Measurements from ENCODE around the gene MARCHF2.

Gene MARCHF2

DNA sequence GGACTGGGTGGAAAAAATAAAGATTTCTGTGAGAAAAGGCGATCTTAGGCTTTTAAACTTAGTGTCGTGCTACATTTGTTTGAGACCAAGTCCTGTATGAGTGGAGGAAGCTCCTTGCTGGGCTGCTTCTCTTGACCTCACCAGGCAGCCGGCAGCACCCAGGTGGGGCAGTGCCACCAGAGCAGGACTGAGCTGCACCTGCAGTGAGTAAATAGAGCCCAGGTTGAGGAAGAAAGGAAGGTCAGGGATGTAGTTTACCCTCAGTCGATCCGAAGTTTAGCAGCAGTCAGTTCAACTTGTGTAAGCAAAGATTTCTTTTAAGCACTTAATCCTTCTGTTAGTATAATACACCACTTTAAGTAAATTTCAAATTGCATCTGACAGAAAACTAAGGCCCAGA lies 45.3 kb downstream of the MARCHF2 start:
- peaks cover 11% of the 10 kb centered on the region; the same call in 1 of the 2 replicates for H3K36me3 ChIP-seq (replicated peaks; ENCODE audit: insufficient read depth, low read length)
- H3K9me2 ChIP-seq (replicated peaks; ENCODE audit: insufficient read depth, low read length) = no peaks in the 10 kb centered on the region
- DNase-seq = no peak
- no peaks in the 10 kb centered on the region for H3K9me3 ChIP-seq (replicated peaks; ENCODE audit: insufficient read depth, low read length)
- H3K27me3 ChIP-seq (replicated peaks; ENCODE audit: insufficient read depth, low read length) = no peaks in the 10 kb centered on the region
- H3K79me2 ChIP-seq (ENCODE audit: low read length) = peaks cover 100% of the 10 kb centered on the region
- no peak overlapping the region for H3K4me3 ChIP-seq (ENCODE audit: low read length)
- H2AFZ ChIP-seq (ENCODE audit: low read length) = no peak overlapping the region
- H3K4me2 ChIP-seq (ENCODE audit: low read depth, low read length) = no peak overlapping the region
- H3K4me1 ChIP-seq (ENCODE audit: low read length) = no peaks in the 10 kb centered on the region
- H4K20me1 ChIP-seq (ENCODE audit: insufficient read depth, low read length) = peaks cover 99% of the 10 kb centered on the region
- H3K27ac ChIP-seq (ENCODE audit: low read length) = no peak overlapping the region
- no peaks in the 10 kb centered on the region for H3F3A ChIP-seq (ENCODE audit: insufficient read depth, low read length)
- TF ChIP-seq, protein P1, sequence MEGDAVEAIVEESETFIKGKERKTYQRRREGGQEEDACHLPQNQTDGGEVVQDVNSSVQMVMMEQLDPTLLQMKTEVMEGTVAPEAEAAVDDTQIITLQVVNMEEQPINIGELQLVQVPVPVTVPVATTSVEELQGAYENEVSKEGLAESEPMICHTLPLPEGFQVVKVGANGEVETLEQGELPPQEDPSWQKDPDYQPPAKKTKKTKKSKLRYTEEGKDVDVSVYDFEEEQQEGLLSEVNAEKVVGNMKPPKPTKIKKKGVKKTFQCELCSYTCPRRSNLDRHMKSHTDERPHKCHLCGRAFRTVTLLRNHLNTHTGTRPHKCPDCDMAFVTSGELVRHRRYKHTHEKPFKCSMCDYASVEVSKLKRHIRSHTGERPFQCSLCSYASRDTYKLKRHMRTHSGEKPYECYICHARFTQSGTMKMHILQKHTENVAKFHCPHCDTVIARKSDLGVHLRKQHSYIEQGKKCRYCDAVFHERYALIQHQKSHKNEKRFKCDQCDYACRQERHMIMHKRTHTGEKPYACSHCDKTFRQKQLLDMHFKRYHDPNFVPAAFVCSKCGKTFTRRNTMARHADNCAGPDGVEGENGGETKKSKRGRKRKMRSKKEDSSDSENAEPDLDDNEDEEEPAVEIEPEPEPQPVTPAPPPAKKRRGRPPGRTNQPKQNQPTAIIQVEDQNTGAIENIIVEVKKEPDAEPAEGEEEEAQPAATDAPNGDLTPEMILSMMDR (IDR thresholded peaks at IDR 0.05; ENCODE audit: low read length) = no peak
- TF ChIP-seq EZH2phosphoT487 (IDR thresholded peaks at IDR 0.05; ENCODE audit: low read length) (no peak), EZH2 (optimal IDR thresholded peaks at IDR 0.05; ENCODE audit: low read depth, low read length) (no peak)
- no peak overlapping the region for H3K9ac ChIP-seq (ENCODE audit: low read length)

DNA sequence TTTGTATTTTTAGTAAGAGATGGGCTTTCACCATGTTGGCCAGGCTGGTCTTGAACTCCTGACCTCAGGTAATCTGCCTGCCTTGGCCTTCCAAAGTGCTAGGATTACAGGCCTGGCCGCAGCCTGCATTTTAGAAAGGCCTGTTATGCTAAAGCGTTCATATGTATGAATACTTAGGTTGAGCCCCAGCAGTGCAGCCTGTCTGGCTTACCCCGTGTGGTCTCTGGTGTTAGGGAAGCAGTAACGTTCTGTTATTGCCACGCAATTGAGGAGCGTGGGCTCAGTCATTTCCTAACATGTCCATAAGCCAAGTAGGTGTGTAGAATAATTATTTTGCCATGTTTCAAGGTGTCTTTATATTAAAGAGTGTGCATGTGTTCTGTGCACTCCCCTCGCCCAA lies 46.0 kb downstream of the MARCHF2 start:
- no peak overlapping the region for H3K4me2 ChIP-seq (ENCODE audit: low read depth, low read length)
- TF ChIP-seq, protein P1 (IDR thresholded peaks at IDR 0.05; ENCODE audit: low read length) = no peak
- no peak for TF ChIP-seq EZH2 (optimal IDR thresholded peaks at IDR 0.05; ENCODE audit: low read depth, low read length)
- TF ChIP-seq EZH2phosphoT487 (IDR thresholded peaks at IDR 0.05; ENCODE audit: low read length) = no peak
- no peak overlapping the region for H3K27ac ChIP-seq (ENCODE audit: low read length)
- H3K9me3 ChIP-seq (replicated peaks; ENCODE audit: insufficient read depth, low read length) = no peaks in the 10 kb centered on the region
- H3K9me2 ChIP-seq (replicated peaks; ENCODE audit: insufficient read depth, low read length) = no peaks in the 10 kb centered on the region
- no peak overlapping the region for H2AFZ ChIP-seq (ENCODE audit: low read length)
- no peak for DNase-seq
- no peak overlapping the region for H3K9ac ChIP-seq (ENCODE audit: low read length)
- H3K79me2 ChIP-seq (ENCODE audit: low read length) = peaks cover 100% of the 10 kb centered on the region
- peaks cover 11% of the 10 kb centered on the region; the same call in 1 of the 2 replicates for H3K36me3 ChIP-seq (replicated peaks; ENCODE audit: insufficient read depth, low read length)
- no peaks in the 10 kb centered on the region for H3K27me3 ChIP-seq (replicated peaks; ENCODE audit: insufficient read depth, low read length)
- H3K4me1 ChIP-seq (ENCODE audit: low read length) = no peaks in the 10 kb centered on the region
- H4K20me1 ChIP-seq (ENCODE audit: insufficient read depth, low read length) = peaks cover 95% of the 10 kb centered on the region
- H3K4me3 ChIP-seq (ENCODE audit: low read length) = no peak overlapping the region
- no peaks in the 10 kb centered on the region for H3F3A ChIP-seq (ENCODE audit: insufficient read depth, low read length)

DNA sequence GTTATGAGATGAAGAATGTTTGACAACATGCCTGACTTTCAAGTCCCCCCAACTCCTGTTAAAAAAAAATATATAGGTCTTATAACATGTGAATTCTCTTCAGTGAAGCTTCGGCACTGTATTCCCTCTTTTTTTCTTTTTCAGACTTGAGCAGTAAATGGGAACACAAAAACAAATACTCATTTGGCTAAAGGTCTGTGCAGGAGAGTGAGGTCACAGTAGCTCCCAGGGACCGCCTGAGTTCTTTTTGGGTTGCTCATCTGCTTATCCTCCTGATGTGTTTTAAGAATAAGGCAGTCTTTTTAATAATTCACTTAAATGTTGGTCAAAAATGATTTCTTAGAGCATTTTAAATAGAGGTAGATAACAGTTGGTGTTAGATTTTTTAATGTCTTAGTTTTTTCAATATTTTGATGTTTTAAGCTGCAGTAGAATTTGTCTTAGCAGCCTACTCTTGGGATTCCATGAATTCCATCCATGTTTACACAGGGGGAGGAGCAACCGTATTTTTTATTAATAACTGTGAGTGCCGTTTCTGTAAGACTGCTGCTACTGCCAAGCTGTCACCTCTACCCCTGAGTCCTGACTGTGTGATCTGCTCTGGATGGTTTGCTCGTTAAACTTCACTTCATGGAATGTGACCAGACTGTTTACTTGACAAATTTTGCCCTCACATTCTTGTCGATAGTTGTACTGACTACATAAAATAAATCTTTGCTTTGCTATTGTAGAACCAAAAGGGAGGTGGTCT lies 46.6 kb downstream of the MARCHF2 start:
- Histone ChIP-seq H3K4me2 (ENCODE audit: low read depth, low read length) (no peak overlapping the region), H4K20me1 (ENCODE audit: insufficient read depth, low read length) (peaks cover 89% of the 10 kb centered on the region), H2AFZ (ENCODE audit: low read length) (no peak overlapping the region), H3K79me2 (ENCODE audit: low read length) (peaks cover 99% of the 10 kb centered on the region), H3K4me3 (ENCODE audit: low read length) (no peak overlapping the region), H3K27ac (ENCODE audit: low read length) (no peak overlapping the region), H3K9me2 (replicated peaks; ENCODE audit: insufficient read depth, low read length) (no peaks in the 10 kb centered on the region), H3K4me1 (ENCODE audit: low read length) (no peaks in the 10 kb centered on the region), H3K9ac (ENCODE audit: low read length) (no peak overlapping the region), H3K27me3 (replicated peaks; ENCODE audit: insufficient read depth, low read length) (no peaks in the 10 kb centered on the region), H3F3A (ENCODE audit: insufficient read depth, low read length) (no peaks in the 10 kb centered on the region), H3K9me3 (replicated peaks; ENCODE audit: insufficient read depth, low read length) (no peaks in the 10 kb centered on the region), H3K36me3 (replicated peaks; ENCODE audit: insufficient read depth, low read length) (peaks cover 14% of the 10 kb centered on the region)
- no peak for DNase-seq
- TF ChIP-seq EZH2 (optimal IDR thresholded peaks at IDR 0.05; ENCODE audit: low read depth, low read length) = no peak
- TF ChIP-seq, protein P1 (IDR thresholded peaks at IDR 0.05; ENCODE audit: low read length) = no peak
- TF ChIP-seq EZH2phosphoT487 (IDR thresholded peaks at IDR 0.05; ENCODE audit: low read length) = no peak
